ENCODE results near the gene KLC4. TPM values are rescaled to one million over a fixed set of nuclear protein-coding genes. Genes with fewer than 3 reads are reported as not detected.

KLC4 gene
- polyA plus RNA-seq, 1 experiment: 16.8 TPM

DNA sequence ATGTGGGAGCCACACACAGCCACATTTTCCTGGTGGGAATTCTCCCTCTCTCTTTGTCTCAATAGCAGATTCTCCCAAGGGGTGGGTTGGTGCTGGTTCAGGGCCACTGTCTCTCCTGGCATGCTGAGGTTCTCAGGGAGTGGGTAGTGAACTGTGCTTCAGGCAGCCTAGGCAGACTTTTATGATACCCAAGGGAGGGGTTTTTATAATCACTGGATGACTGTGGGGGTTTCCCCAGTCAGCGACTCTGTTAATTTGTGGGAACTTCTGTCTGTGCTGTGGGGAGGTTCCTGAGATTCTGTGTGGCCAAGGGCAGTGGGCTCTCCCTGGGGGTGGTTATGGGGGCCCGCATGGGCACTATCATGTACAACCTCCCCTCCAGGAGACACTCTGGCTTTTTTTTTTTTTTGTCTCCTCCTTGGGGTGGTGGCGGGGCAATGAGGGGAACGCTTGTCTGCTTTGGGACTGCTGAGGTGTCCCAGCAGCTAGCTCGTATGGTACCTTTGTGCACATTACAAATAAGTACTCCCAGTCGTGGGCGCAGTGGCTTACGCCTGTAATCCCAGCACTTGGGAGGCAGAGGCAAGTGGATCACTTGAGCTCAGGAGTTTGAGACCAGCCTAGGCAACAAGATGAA lies 26.7 kb downstream of the KLC4 start:
- no peak for DNase-seq (ENCODE audit: low read depth)
- no peaks in the 10 kb centered on the region for H3K27me3 ChIP-seq (ENCODE audit: control insufficient read depth, insufficient read depth, low read length)
- H3K36me3 ChIP-seq (ENCODE audit: control insufficient read depth, insufficient read depth, low read length): no peaks in the 10 kb centered on the region
- ChIA-PET CTCF (interaction anchor here (1.5 kb wide), 1 partner anchor 37 kb away, joined by 3 read pairs; no protein-coding TSS in a partner anchor), POLR2A (no interaction called here)
- no peak overlapping the region for H3K4me3 ChIP-seq (ENCODE audit: low read depth, low read length)
- TF ChIP-seq, protein P1, sequence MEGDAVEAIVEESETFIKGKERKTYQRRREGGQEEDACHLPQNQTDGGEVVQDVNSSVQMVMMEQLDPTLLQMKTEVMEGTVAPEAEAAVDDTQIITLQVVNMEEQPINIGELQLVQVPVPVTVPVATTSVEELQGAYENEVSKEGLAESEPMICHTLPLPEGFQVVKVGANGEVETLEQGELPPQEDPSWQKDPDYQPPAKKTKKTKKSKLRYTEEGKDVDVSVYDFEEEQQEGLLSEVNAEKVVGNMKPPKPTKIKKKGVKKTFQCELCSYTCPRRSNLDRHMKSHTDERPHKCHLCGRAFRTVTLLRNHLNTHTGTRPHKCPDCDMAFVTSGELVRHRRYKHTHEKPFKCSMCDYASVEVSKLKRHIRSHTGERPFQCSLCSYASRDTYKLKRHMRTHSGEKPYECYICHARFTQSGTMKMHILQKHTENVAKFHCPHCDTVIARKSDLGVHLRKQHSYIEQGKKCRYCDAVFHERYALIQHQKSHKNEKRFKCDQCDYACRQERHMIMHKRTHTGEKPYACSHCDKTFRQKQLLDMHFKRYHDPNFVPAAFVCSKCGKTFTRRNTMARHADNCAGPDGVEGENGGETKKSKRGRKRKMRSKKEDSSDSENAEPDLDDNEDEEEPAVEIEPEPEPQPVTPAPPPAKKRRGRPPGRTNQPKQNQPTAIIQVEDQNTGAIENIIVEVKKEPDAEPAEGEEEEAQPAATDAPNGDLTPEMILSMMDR (IDR thresholded peaks at IDR 0.05; ENCODE audit: insufficient read depth, low read depth, low read length): no peak

- TF ChIP-seq, protein P1 (IDR thresholded peaks at IDR 0.05; ENCODE audit: insufficient read depth, low read depth, low read length): no peak
- ChIA-PET POLR2A (no interaction called here), CTCF (interaction anchor here (1.0 kb wide), 1 partner anchor 55 kb away, joined by 3 read pairs; no protein-coding TSS in a partner anchor)
- H3K4me3 ChIP-seq (ENCODE audit: low read depth, low read length): no peak overlapping the region
- no peaks in the 10 kb centered on the region for H3K27me3 ChIP-seq (ENCODE audit: control insufficient read depth, insufficient read depth, low read length)
- no peaks in the 10 kb centered on the region for H3K36me3 ChIP-seq (ENCODE audit: control insufficient read depth, insufficient read depth, low read length)
- no peak for DNase-seq (ENCODE audit: low read depth)
Observed at GRCh38 chr6:43088654-43089056, 29.2 kb downstream of the KLC4 start.

DNA sequence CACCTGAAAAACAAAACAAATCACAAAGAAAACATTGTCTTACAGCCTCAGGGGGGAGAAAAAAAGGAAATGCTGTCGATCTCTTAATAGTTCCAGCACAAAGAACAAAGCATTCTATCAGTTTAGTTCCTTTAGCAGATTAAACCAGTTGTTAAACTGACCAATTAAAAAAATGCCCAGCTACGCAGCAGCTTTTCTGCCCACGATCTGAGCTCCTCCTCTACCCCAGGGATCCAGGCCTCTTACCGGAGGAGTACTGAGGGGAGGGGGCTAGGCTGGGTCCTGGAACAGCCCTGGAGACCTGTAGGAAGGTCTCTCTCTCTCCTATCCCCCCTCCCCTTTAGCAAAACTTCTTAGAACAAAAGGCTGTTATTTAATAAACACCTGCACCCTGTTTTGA lies 30.0 kb downstream of the KLC4 start:
- CTCF ChIA-PET: interaction anchor here (1.3 to 1.9 kb wide), 3 partner anchors 13 to 40 kb away, joined by 3 to 8 read pairs (median 4); partner anchors contain the start of gene PTK7
- DNase-seq (ENCODE audit: low read depth): no peak
- H3K4me3 ChIP-seq (ENCODE audit: low read depth, low read length): no peak overlapping the region
- H3K27me3 ChIP-seq (ENCODE audit: control insufficient read depth, insufficient read depth, low read length): no peaks in the 10 kb centered on the region
- no peaks in the 10 kb centered on the region for H3K36me3 ChIP-seq (ENCODE audit: control insufficient read depth, insufficient read depth, low read length)
- TF ChIP-seq, protein P1 (IDR thresholded peaks at IDR 0.05; ENCODE audit: insufficient read depth, low read depth, low read length): no peak
- POLR2A ChIA-PET: no interaction called here

GRCh38 chr6:43089874-43090558 lies 30.6 kb downstream of the KLC4 start:
- TF ChIP-seq, protein P1 (IDR thresholded peaks at IDR 0.05; ENCODE audit: insufficient read depth, low read depth, low read length): no peak
- no peaks in the 10 kb centered on the region for H3K27me3 ChIP-seq (ENCODE audit: control insufficient read depth, insufficient read depth, low read length)
- ChIA-PET CTCF (interaction anchor here (1.3 to 1.9 kb wide), 3 partner anchors 14 to 39 kb away, joined by 3 to 8 read pairs (median 4); partner anchors contain the start of gene PTK7), POLR2A (no interaction called here)
- H3K36me3 ChIP-seq (ENCODE audit: control insufficient read depth, insufficient read depth, low read length): no peaks in the 10 kb centered on the region
- no peak overlapping the region for H3K4me3 ChIP-seq (ENCODE audit: low read depth, low read length)
- DNase-seq (ENCODE audit: low read depth): no peak

GRCh38 chr6:43090559-43090956 lies 31.1 kb downstream of the KLC4 start:
- H3K4me3 ChIP-seq (ENCODE audit: low read depth, low read length): no peak overlapping the region
- CTCF ChIA-PET: interaction anchor here (1.9 kb wide), 1 partner anchor 39 kb away, joined by 8 read pairs; no protein-coding TSS in a partner anchor
- DNase-seq (ENCODE audit: low read depth): no peak
- TF ChIP-seq, protein P1 (IDR thresholded peaks at IDR 0.05; ENCODE audit: insufficient read depth, low read depth, low read length): no peak
- no peaks in the 10 kb centered on the region for H3K36me3 ChIP-seq (ENCODE audit: control insufficient read depth, insufficient read depth, low read length)
- POLR2A ChIA-PET: no interaction called here
- H3K27me3 ChIP-seq (ENCODE audit: control insufficient read depth, insufficient read depth, low read length): no peaks in the 10 kb centered on the region

Data from BJ (cell line).